ENCODE results near the gene EMC7. TPM values are rescaled to one million over a fixed set of nuclear protein-coding genes. Genes with fewer than 3 reads are reported as not detected.

EMC7 gene
- total RNA-seq, 4 donors from 2014 or later, result 12.4 to 45.8 (median 27.2) TPM

DNA sequence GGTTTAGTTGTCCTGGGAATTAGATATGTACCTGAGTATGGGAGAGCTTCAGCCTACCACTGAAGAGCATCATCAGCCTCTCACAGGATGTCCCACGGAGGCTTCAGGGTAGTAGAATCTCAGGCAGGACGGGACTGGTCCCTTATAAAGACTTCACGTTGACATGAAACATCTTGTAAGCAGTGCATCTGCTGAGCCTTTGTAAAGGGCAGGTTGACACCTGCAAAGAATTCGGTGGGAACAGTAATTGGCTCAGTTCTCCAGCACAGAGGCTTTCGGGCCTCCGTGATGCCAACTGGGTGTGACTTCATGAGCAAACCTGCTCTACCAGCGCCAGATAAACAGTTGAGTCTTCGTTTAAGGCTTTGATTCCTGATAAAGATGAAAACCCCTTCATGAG is 35.7 kb downstream of the EMC7 start:
- intact Hi-C loops (cut with DNase I; ENCODE audit: low total_unique reads), result loop anchor here (10.0 kb wide), 1 partner anchor 149 kb away; the partner anchor contains the start of gene KATNBL1

DNA sequence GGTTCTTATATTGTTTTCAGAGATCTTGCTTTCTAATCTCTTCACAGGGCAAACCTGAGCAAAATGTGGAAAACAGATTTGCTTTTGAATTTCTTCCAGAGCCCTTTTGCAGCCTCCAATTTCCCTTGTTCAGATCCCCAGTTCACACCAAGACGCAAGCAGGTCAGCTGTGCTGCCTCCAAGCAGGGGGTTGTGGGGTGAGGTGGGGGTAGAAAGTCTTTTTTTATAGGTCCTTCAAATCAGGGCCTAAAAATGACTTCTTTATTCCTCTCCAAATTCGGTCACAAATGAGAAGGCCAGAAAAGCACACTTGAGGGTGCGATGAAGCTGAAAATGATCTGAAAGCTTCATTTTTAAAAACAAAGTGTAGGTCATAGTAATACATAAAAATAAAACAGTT is 36.4 kb downstream of the EMC7 start:
- H3K4me3 ChIP-seq, result no peak overlapping the region
- intact Hi-C loops (cut with DNase I; ENCODE audit: low total_unique reads), result loop anchor here (10.0 kb wide), 1 partner anchor 150 kb away; the partner anchor contains the start of gene KATNBL1
- H3K36me3 ChIP-seq, result no peaks in the 10 kb centered on the region
- H3K27ac ChIP-seq, result no peak overlapping the region
- H3K27me3 ChIP-seq, result no peaks in the 10 kb centered on the region
- no peak for DNase-seq
- no peaks in the 10 kb centered on the region for H3K9me3 ChIP-seq
- H3K4me1 ChIP-seq, result no peaks in the 10 kb centered on the region
- TF ChIP-seq, protein P1, sequence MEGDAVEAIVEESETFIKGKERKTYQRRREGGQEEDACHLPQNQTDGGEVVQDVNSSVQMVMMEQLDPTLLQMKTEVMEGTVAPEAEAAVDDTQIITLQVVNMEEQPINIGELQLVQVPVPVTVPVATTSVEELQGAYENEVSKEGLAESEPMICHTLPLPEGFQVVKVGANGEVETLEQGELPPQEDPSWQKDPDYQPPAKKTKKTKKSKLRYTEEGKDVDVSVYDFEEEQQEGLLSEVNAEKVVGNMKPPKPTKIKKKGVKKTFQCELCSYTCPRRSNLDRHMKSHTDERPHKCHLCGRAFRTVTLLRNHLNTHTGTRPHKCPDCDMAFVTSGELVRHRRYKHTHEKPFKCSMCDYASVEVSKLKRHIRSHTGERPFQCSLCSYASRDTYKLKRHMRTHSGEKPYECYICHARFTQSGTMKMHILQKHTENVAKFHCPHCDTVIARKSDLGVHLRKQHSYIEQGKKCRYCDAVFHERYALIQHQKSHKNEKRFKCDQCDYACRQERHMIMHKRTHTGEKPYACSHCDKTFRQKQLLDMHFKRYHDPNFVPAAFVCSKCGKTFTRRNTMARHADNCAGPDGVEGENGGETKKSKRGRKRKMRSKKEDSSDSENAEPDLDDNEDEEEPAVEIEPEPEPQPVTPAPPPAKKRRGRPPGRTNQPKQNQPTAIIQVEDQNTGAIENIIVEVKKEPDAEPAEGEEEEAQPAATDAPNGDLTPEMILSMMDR (IDR thresholded peaks at IDR 0.05), result no peak
- no peak for TF ChIP-seq POLR2A (IDR thresholded peaks at IDR 0.05)

More for the DNA sequence above, 35.7 kb downstream of the EMC7 start:
- no peaks in the 10 kb centered on the region for H3K9me3 ChIP-seq
- TF ChIP-seq POLR2A (IDR thresholded peaks at IDR 0.05), result no peak
- TF ChIP-seq, protein P1 (IDR thresholded peaks at IDR 0.05), result no peak
- no peak for DNase-seq
- H3K4me3 ChIP-seq, result no peak overlapping the region
- no peaks in the 10 kb centered on the region for H3K4me1 ChIP-seq
- H3K27ac ChIP-seq, result no peak overlapping the region
- no peaks in the 10 kb centered on the region for H3K36me3 ChIP-seq
- H3K27me3 ChIP-seq, result no peaks in the 10 kb centered on the region

- Histone ChIP-seq H3K27ac (no peak overlapping the region), H3K4me3 (no peak overlapping the region), H3K27me3 (no peaks in the 10 kb centered on the region), H3K36me3 (no peaks in the 10 kb centered on the region), H3K9me3 (no peaks in the 10 kb centered on the region), H3K4me1 (no peaks in the 10 kb centered on the region)
- TF ChIP-seq, protein P1 (IDR thresholded peaks at IDR 0.05), result no peak
- no peak for TF ChIP-seq POLR2A (IDR thresholded peaks at IDR 0.05)
- intact Hi-C loops (cut with DNase I; ENCODE audit: low total_unique reads), result loop anchor here (10.0 kb wide), 1 partner anchor 150 kb away; the partner anchor contains the start of gene KATNBL1
- DNase-seq, result no peak
These were observed 37.2 kb downstream of the EMC7 start for GRCh38 chr15:34064438-34064837.

DNA sequence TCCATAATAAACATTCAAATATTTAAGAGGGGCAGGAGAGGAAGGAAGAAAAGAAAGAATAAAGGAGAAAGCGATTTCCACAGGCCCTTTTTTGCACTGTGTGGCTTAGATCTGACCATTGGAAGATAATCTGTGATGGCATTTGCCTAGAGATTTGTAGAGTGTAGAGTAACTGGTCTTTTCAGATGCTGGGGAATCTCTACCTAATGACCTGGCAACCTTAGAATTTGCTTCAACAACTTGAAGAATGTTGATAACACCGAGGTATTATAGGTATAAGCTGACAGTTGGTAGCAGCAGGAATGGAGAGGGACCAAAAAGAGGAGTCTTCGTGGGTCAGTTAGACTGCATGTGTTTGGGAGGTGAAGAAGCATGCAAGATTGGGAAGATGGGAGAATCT is 41.7 kb downstream of the EMC7 start:
- Histone ChIP-seq H3K4me1 (no peaks in the 10 kb centered on the region), H3K36me3 (no peaks in the 10 kb centered on the region), H3K9me3 (no peaks in the 10 kb centered on the region), H3K27me3 (no peaks in the 10 kb centered on the region), H3K4me3 (no peak overlapping the region), H3K27ac (no peak overlapping the region)
- intact Hi-C loops (cut with DNase I; ENCODE audit: low total_unique reads), result loop anchor here (10.0 kb wide), 1 partner anchor 155 kb away; the partner anchor contains the start of gene KATNBL1
- no peak for DNase-seq
- no peak for TF ChIP-seq POLR2A (IDR thresholded peaks at IDR 0.05)
- TF ChIP-seq, protein P1 (IDR thresholded peaks at IDR 0.05), result no peak

GRCh38 chr15:34059476-34059875 is 42.2 kb downstream of the EMC7 start:
- Histone ChIP-seq H3K27ac (no peak overlapping the region), H3K4me3 (no peak overlapping the region), H3K4me1 (no peaks in the 10 kb centered on the region), H3K9me3 (no peaks in the 10 kb centered on the region), H3K36me3 (no peaks in the 10 kb centered on the region), H3K27me3 (no peaks in the 10 kb centered on the region)
- no peak for DNase-seq
- TF ChIP-seq, protein P1 (IDR thresholded peaks at IDR 0.05), result no peak
- TF ChIP-seq POLR2A (IDR thresholded peaks at IDR 0.05), result no peak
- intact Hi-C loops (cut with DNase I; ENCODE audit: low total_unique reads), result no loop called here
